Uterus (tissue), 4 donors: ENCODE data around the gene MYBPC1. TPM values are rescaled to one million over a fixed set of nuclear protein-coding genes. Genes with fewer than 3 reads are reported as not detected.

ENCODE experiments used
- DNase-seq, 2 donors: peaks; one replicate each; pipeline ENCODE4 v3.0.0-alpha.2; 2019 to 2020
- H3K27ac ChIP-seq, 2 donors: fragments of 200-600 bp; sonication (generic); 1 replicate in 1 of 2; 2 replicates in 1 of 2; pipeline ENCODE4 v1.5.1; 2016 to 2018
- H3K27me3 ChIP-seq, 2 donors: fragments of 200-600 bp; sonication (generic); one replicate each; pipeline ENCODE4 v1.5.1; 2018 to 2019; ENCODE audit warnings: control low read depth in 1 of 2
- H3K36me3 ChIP-seq, 2 donors: fragments of 200-600 bp; sonication (generic); one replicate each; pipeline ENCODE4 v1.5.1; 2019; ENCODE audit warnings: control low read depth in 1 of 2
- H3K4me1 ChIP-seq, 2 donors: fragments of 200-600 bp; sonication (generic); one replicate each; pipeline ENCODE4 v1.5.1; 2018 to 2019; ENCODE audit warnings: control low read depth in 1 of 2
- H3K4me3 ChIP-seq, 2 donors: fragments of 200-600 bp; sonication (generic); 1 replicate in 1 of 2; 2 replicates in 1 of 2; pipeline ENCODE4 v1.5.1; 2018 to 2019; ENCODE audit warnings: mild to moderate bottlenecking in 1 of 2
- H3K9me3 ChIP-seq, 2 donors: fragments of 200-600 bp; sonication (generic); one replicate each; pipeline ENCODE4 v1.5.1; 2019; ENCODE audit warnings: control low read depth in 1 of 2
- POLR2A ChIP-seq, 2 donors: fragments of 450-650 bp; IDR thresholded peaks; one replicate each; pipeline ENCODE4 v1.6.1; 2016; ENCODE audit warnings: antibody characterized with exemption in 2 of 2, mild to moderate bottlenecking in 1 of 2, moderate library complexity in 1 of 2
- intact Hi-C: fragments of 100-400 bp; cut with DNase I; formaldehyde crosslinking; loops from one replicate; pipeline ENCODE4 v1.15.1; 2023; ENCODE audit warnings: low total_unique reads
- total RNA-seq, 4 donors: library from RNA; depleted of rRNA in 3 of 4; stranded (reverse); fragments of >200 nt in 3 of 4; gene quantifications; one replicate each; pipeline versions ENCODE4 v1.1.0 to v1.2.4, GENCODE V29; 2014 to 2023
- TF ChIP-seq, protein P1 (sequence below), 4 experiments: fragments of 200-600 bp in 2 of 4; fragments of 450-650 bp in 2 of 4; sonication (generic) in 2 of 4; IDR thresholded peaks; one replicate each; pipeline ENCODE4 v1.5.1; 2016 to 2019; ENCODE audit warnings: antibody characterized with exemption in 4 of 4, mild to moderate bottlenecking in 2 of 4, moderate library complexity in 1 of 4
- donor health status: DM: yes; HTN: yes; CAD: no.

The MYBPC1 gene
- total RNA-seq, 4 donors from 2014 or later, result 0.14 to 0.73 TPM; not detected in 2

- no peak for TF ChIP-seq POLR2A (IDR thresholded peaks at IDR 0.05)
- DNase-seq, result no peak
- H3K36me3 ChIP-seq, result no peaks in the 10 kb centered on the region
- no peak overlapping the region for H3K4me3 ChIP-seq
- no peaks in the 10 kb centered on the region for H3K27me3 ChIP-seq
- no peaks in the 10 kb centered on the region for H3K9me3 ChIP-seq
- H3K4me1 ChIP-seq, result no peaks in the 10 kb centered on the region
- intact Hi-C loops, result no loop called here
- H3K27ac ChIP-seq, result no peak overlapping the region
These were observed 2.4 kb downstream of the MYBPC1 start for GRCh38 chr12:101597164-101597563.

DNA sequence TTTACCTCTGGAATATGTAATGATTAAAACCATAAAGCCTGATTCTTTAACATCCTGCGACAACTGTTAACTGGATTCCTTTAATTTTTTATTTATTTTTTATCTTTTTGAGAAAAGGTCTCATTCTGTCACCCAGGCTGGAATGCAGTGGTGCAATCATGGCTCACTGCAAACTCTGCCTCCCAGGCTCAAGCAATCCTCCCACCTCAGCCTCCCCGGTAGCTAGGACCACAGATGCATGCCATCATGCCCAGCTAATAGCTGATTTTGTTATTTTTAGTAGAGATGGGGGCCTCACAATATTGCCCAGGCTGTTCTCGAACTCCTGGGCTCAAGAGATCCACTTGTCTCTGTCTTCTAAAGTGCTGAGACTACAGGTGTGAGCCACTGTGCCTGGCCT is 3.7 kb downstream of the MYBPC1 start:
- Histone ChIP-seq H3K27ac (no peak overlapping the region), H3K4me1 (no peaks in the 10 kb centered on the region), H3K27me3 (no peaks in the 10 kb centered on the region), H3K9me3 (no peaks in the 10 kb centered on the region), H3K36me3 (no peaks in the 10 kb centered on the region), H3K4me3 (no peak overlapping the region)
- DNase-seq, result no peak
- TF ChIP-seq, protein P1, sequence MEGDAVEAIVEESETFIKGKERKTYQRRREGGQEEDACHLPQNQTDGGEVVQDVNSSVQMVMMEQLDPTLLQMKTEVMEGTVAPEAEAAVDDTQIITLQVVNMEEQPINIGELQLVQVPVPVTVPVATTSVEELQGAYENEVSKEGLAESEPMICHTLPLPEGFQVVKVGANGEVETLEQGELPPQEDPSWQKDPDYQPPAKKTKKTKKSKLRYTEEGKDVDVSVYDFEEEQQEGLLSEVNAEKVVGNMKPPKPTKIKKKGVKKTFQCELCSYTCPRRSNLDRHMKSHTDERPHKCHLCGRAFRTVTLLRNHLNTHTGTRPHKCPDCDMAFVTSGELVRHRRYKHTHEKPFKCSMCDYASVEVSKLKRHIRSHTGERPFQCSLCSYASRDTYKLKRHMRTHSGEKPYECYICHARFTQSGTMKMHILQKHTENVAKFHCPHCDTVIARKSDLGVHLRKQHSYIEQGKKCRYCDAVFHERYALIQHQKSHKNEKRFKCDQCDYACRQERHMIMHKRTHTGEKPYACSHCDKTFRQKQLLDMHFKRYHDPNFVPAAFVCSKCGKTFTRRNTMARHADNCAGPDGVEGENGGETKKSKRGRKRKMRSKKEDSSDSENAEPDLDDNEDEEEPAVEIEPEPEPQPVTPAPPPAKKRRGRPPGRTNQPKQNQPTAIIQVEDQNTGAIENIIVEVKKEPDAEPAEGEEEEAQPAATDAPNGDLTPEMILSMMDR (IDR thresholded peaks at IDR 0.05), result no peak
- TF ChIP-seq POLR2A (IDR thresholded peaks at IDR 0.05), result no peak
- intact Hi-C loops, result no loop called here

GRCh38 chr12:101599311-101599710 is 4.5 kb downstream of the MYBPC1 start:
- DNase-seq, result no peak
- Histone ChIP-seq H3K27ac (no peak overlapping the region), H3K4me3 (no peak overlapping the region), H3K9me3 (no peaks in the 10 kb centered on the region), H3K4me1 (no peaks in the 10 kb centered on the region), H3K27me3 (no peaks in the 10 kb centered on the region), H3K36me3 (no peaks in the 10 kb centered on the region)
- TF ChIP-seq, protein P1 (IDR thresholded peaks at IDR 0.05), result no peak
- TF ChIP-seq POLR2A (IDR thresholded peaks at IDR 0.05), result no peak
- intact Hi-C loops, result no loop called here

DNA sequence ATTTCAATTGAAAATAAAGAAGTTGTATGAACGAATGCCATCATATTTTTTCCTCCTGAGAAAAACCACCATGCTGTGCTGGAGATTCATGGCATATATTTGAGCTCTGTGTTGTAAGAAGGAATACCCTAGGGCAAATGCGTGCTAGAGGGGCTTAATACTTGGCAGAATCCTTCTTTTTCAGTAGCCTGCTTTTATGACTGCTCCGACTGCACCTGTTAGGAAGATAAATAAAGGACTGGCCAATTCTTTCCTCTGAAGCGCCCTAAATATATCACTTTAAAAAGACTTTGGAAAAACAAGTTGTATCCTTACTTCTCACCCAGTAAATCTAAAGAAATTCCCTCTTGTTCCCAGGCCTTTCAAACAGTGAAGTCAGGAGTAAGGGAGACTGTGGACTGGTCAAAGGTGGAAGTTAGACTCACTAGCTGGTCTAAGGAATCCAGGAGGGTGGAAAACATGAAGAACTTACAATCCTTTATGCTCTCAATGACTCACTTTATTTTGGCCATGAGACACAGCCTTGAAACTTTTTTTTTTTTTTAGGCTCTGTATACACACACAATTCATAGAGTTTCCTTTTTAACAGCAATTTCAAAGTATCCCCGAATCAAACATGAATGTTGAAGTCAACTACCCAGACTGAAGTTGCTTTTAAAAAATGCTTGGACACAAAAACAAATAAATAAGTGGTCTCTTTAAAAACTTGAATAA is 5.2 kb downstream of the MYBPC1 start:
- no peak overlapping the region for H3K27ac ChIP-seq
- TF ChIP-seq POLR2A (IDR thresholded peaks at IDR 0.05), result no peak
- TF ChIP-seq, protein P1 (IDR thresholded peaks at IDR 0.05), result no peak
- H3K36me3 ChIP-seq, result no peaks in the 10 kb centered on the region

GRCh38 chr12:101604132-101604531 is 9.4 kb downstream of the MYBPC1 start:
- Histone ChIP-seq H3K27ac (no peak overlapping the region), H3K9me3 (no peaks in the 10 kb centered on the region), H3K4me1 (no peaks in the 10 kb centered on the region), H3K36me3 (no peaks in the 10 kb centered on the region), H3K27me3 (no peaks in the 10 kb centered on the region), H3K4me3 (no peak overlapping the region)
- no peak for DNase-seq
- TF ChIP-seq POLR2A (IDR thresholded peaks at IDR 0.05), result no peak
- TF ChIP-seq, protein P1 (IDR thresholded peaks at IDR 0.05), result no peak
- intact Hi-C loops, result no loop called here

More for the DNA sequence above, 5.2 kb downstream of the MYBPC1 start:
- DNase-seq, result no peak
- Histone ChIP-seq H3K27me3 (no peaks in the 10 kb centered on the region), H3K4me1 (no peaks in the 10 kb centered on the region), H3K4me3 (no peak overlapping the region), H3K9me3 (no peaks in the 10 kb centered on the region)
- intact Hi-C loops, result no loop called here
